Measurements from ENCODE around the gene ASAP3.

ASAP3 gene

GRCh38 chr1:23422241-23422877 lies 61.6 kb downstream of the ASAP3 start:
- peaks cover 9% of the 10 kb centered on the region; the same call in 1 of the 2 replicates for H3K4me1 ChIP-seq (ENCODE audit: insufficient read depth, low read length)
- H3K9ac ChIP-seq (ENCODE audit: low read depth, low read length): no peak overlapping the region
- H3K36me3 ChIP-seq (ENCODE audit: insufficient read depth, low read length): no peaks in the 10 kb centered on the region; the same call in 1 of the 2 replicates
- H3K9me3 ChIP-seq (ENCODE audit: control insufficient read depth, insufficient read depth, low read length): no peaks in the 10 kb centered on the region

GRCh38 chr1:23421753-23422240 lies 62.2 kb downstream of the ASAP3 start:
- Histone ChIP-seq H3K36me3 (ENCODE audit: insufficient read depth, low read length) (no peaks in the 10 kb centered on the region; the same call in 1 of the 2 replicates), H3K9me3 (ENCODE audit: control insufficient read depth, insufficient read depth, low read length) (no peaks in the 10 kb centered on the region), H3K9ac (ENCODE audit: low read depth, low read length) (no peak overlapping the region), H3K4me1 (ENCODE audit: insufficient read depth, low read length) (peaks cover 9% of the 10 kb centered on the region; the same call in 1 of the 2 replicates)

GRCh38 chr1:23421343-23421742 lies 62.6 kb downstream of the ASAP3 start:
- Histone ChIP-seq H3K4me1 (ENCODE audit: insufficient read depth, low read length) (peaks cover 9% of the 10 kb centered on the region; the same call in 1 of the 2 replicates), H3K9ac (ENCODE audit: low read depth, low read length) (no peak overlapping the region), H3K36me3 (ENCODE audit: insufficient read depth, low read length) (no peaks in the 10 kb centered on the region; the same call in 1 of the 2 replicates), H3K9me3 (ENCODE audit: control insufficient read depth, insufficient read depth, low read length) (no peaks in the 10 kb centered on the region)

GRCh38 chr1:23420778-23421177 lies 63.2 kb downstream of the ASAP3 start:
- Histone ChIP-seq H3K9ac (ENCODE audit: low read depth, low read length) (no peak overlapping the region), H3K9me3 (ENCODE audit: control insufficient read depth, insufficient read depth, low read length) (no peaks in the 10 kb centered on the region), H3K4me1 (ENCODE audit: insufficient read depth, low read length) (peaks cover 9% of the 10 kb centered on the region; the same call in 1 of the 2 replicates), H3K36me3 (ENCODE audit: insufficient read depth, low read length) (no peaks in the 10 kb centered on the region)

- Histone ChIP-seq H3K9me3 (ENCODE audit: control insufficient read depth, insufficient read depth, low read length) (no peaks in the 10 kb centered on the region), H3K36me3 (ENCODE audit: insufficient read depth, low read length) (no peaks in the 10 kb centered on the region), H3K9ac (ENCODE audit: low read depth, low read length) (no peak overlapping the region), H3K4me1 (ENCODE audit: insufficient read depth, low read length) (0 out of 2 replicates have a peak, but pooled peaks cover 5% of the 10 kb centered on the region)
Measured at GRCh38 chr1:23419180-23419579, 64.8 kb downstream of the ASAP3 start.

- H3K9ac ChIP-seq (ENCODE audit: low read depth, low read length): no peak overlapping the region
- H3K9me3 ChIP-seq (ENCODE audit: control insufficient read depth, insufficient read depth, low read length): no peaks in the 10 kb centered on the region
- no peaks in the 10 kb centered on the region for H3K4me1 ChIP-seq (ENCODE audit: insufficient read depth, low read length)
- no peaks in the 10 kb centered on the region for H3K36me3 ChIP-seq (ENCODE audit: insufficient read depth, low read length)
Measured at GRCh38 chr1:23417570-23417969, 66.4 kb downstream of the ASAP3 start.

GRCh38 chr1:23416964-23417363 lies 67.0 kb downstream of the ASAP3 start:
- 0 out of 2 replicates have a peak, but pooled peaks cover under 1% of the 10 kb centered on the region for H3K4me1 ChIP-seq (ENCODE audit: insufficient read depth, low read length)
- H3K36me3 ChIP-seq (ENCODE audit: insufficient read depth, low read length): no peaks in the 10 kb centered on the region
- H3K9me3 ChIP-seq (ENCODE audit: control insufficient read depth, insufficient read depth, low read length): no peaks in the 10 kb centered on the region
- H3K9ac ChIP-seq (ENCODE audit: low read depth, low read length): no peak overlapping the region

GRCh38 chr1:23408797-23409290 lies 75.1 kb downstream of the ASAP3 start:
- H3K9me3 ChIP-seq (ENCODE audit: control insufficient read depth, insufficient read depth, low read length): no peaks in the 10 kb centered on the region
- 0 out of 2 replicates have a peak, but pooled peaks cover 7% of the 10 kb centered on the region for H3K4me1 ChIP-seq (ENCODE audit: insufficient read depth, low read length)
- no peak overlapping the region for H3K9ac ChIP-seq (ENCODE audit: low read depth, low read length)
- no peaks in the 10 kb centered on the region for H3K36me3 ChIP-seq (ENCODE audit: insufficient read depth, low read length)

- peaks cover 18% of the 10 kb centered on the region; the same call in 1 of the 2 replicates for H3K4me1 ChIP-seq (ENCODE audit: insufficient read depth, low read length)
- no peaks in the 10 kb centered on the region for H3K36me3 ChIP-seq (ENCODE audit: insufficient read depth, low read length)
- H3K9ac ChIP-seq (ENCODE audit: low read depth, low read length): no peak overlapping the region
- no peaks in the 10 kb centered on the region for H3K9me3 ChIP-seq (ENCODE audit: control insufficient read depth, insufficient read depth, low read length)
Measured at GRCh38 chr1:23407016-23407630, 76.9 kb downstream of the ASAP3 start.

GRCh38 chr1:23405946-23406345 lies 78.0 kb downstream of the ASAP3 start:
- Histone ChIP-seq H3K4me1 (ENCODE audit: insufficient read depth, low read length) (peaks cover 11% of the 10 kb centered on the region; the same call in 1 of the 2 replicates), H3K36me3 (ENCODE audit: insufficient read depth, low read length) (no peaks in the 10 kb centered on the region), H3K9me3 (ENCODE audit: control insufficient read depth, insufficient read depth, low read length) (no peaks in the 10 kb centered on the region), H3K9ac (ENCODE audit: low read depth, low read length) (no peak overlapping the region)

- Histone ChIP-seq H3K9ac (ENCODE audit: low read depth, low read length) (peak overlapping the region; percentile 36; the same call in 1 of the 2 replicates), H3K4me1 (ENCODE audit: insufficient read depth, low read length) (peaks cover 11% of the 10 kb centered on the region; the same call in 1 of the 2 replicates), H3K9me3 (ENCODE audit: control insufficient read depth, insufficient read depth, low read length) (no peaks in the 10 kb centered on the region), H3K36me3 (ENCODE audit: insufficient read depth, low read length) (no peaks in the 10 kb centered on the region)
Measured at GRCh38 chr1:23403735-23404486, 80.1 kb downstream of the ASAP3 start.

GRCh38 chr1:23403355-23403734 lies 80.6 kb downstream of the ASAP3 start:
- H3K9ac ChIP-seq (ENCODE audit: low read depth, low read length): peak overlapping the region; percentile 36; the same call in 1 of the 2 replicates
- no peaks in the 10 kb centered on the region for H3K36me3 ChIP-seq (ENCODE audit: insufficient read depth, low read length)
- peaks cover 11% of the 10 kb centered on the region; the same call in 1 of the 2 replicates for H3K4me1 ChIP-seq (ENCODE audit: insufficient read depth, low read length)
- H3K9me3 ChIP-seq (ENCODE audit: control insufficient read depth, insufficient read depth, low read length): no peaks in the 10 kb centered on the region

- Histone ChIP-seq H3K9ac (ENCODE audit: low read depth, low read length) (no peak overlapping the region), H3K9me3 (ENCODE audit: control insufficient read depth, insufficient read depth, low read length) (no peaks in the 10 kb centered on the region), H3K4me1 (ENCODE audit: insufficient read depth, low read length) (peaks cover 11% of the 10 kb centered on the region; the same call in 1 of the 2 replicates), H3K36me3 (ENCODE audit: insufficient read depth, low read length) (no peaks in the 10 kb centered on the region)
Measured at GRCh38 chr1:23403038-23403336, 81.0 kb downstream of the ASAP3 start.

- no peaks in the 10 kb centered on the region for H3K9me3 ChIP-seq (ENCODE audit: control insufficient read depth, insufficient read depth, low read length)
- peaks cover 11% of the 10 kb centered on the region; the same call in 1 of the 2 replicates for H3K4me1 ChIP-seq (ENCODE audit: insufficient read depth, low read length)
- H3K36me3 ChIP-seq (ENCODE audit: insufficient read depth, low read length): no peaks in the 10 kb centered on the region
- H3K9ac ChIP-seq (ENCODE audit: low read depth, low read length): no peak overlapping the region
Measured at GRCh38 chr1:23402286-23403037, 81.5 kb downstream of the ASAP3 start.
